B cell (primary cell): ENCODE data around the gene CTSO.

Experiments used
- EZH2 ChIP-seq: IDR thresholded peaks from 2 replicates; pipeline ENCODE4 v1.6.1; 2012; ENCODE audit warnings: borderline replicate concordance, low read depth, mild to moderate bottlenecking, moderate library complexity, low read length; ENCODE audit not compliant: insufficient read depth, poor library complexity, severe bottlenecking
- TF ChIP-seq, protein P1 (sequence below): fragments of 200-600 bp; IDR thresholded peaks from one replicate; pipeline ENCODE4 v1.8.0; 2022; ENCODE audit warnings: antibody characterized with exemption, mild to moderate bottlenecking

DNA sequence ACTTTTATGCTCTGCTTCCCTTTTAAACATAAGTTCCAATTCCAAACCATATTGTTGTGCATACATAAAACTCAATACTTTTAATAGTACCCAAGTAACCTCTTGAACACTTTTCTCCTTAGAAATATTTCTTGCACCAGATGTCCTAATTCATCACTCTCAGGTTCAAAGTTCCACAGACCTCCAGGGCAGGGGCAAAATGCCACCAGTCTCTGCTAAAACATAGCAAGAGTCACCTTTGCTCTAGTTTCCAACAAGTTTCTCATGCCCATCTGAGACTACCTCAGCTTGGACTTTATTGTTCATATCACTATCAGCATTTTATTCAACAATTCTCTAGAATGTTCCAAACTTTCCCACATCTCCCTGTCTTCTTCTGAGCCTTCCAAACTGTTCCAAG is 73.9 kb downstream of the CTSO start:
- TF ChIP-seq, protein P1, sequence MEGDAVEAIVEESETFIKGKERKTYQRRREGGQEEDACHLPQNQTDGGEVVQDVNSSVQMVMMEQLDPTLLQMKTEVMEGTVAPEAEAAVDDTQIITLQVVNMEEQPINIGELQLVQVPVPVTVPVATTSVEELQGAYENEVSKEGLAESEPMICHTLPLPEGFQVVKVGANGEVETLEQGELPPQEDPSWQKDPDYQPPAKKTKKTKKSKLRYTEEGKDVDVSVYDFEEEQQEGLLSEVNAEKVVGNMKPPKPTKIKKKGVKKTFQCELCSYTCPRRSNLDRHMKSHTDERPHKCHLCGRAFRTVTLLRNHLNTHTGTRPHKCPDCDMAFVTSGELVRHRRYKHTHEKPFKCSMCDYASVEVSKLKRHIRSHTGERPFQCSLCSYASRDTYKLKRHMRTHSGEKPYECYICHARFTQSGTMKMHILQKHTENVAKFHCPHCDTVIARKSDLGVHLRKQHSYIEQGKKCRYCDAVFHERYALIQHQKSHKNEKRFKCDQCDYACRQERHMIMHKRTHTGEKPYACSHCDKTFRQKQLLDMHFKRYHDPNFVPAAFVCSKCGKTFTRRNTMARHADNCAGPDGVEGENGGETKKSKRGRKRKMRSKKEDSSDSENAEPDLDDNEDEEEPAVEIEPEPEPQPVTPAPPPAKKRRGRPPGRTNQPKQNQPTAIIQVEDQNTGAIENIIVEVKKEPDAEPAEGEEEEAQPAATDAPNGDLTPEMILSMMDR: no peak
- no peak for TF ChIP-seq EZH2
